Breast epithelium (tissue), 3 donors: ENCODE data around the gene SEMA4D.

Experiments
- POLR2AphosphoS5 ChIP-seq, 3 donors: sonication (generic); formaldehyde crosslinking; IDR thresholded peaks; one replicate each; pipeline ENCODE4 v1.6.1; 2017; ENCODE audit warnings: antibody characterized with exemption in 3 of 3
- TF ChIP-seq, protein P1 (sequence below), 3 donors: fragments of 450-650 bp; IDR thresholded peaks; one replicate each; pipeline ENCODE4 v1.5.1; 2016 to 2017; ENCODE audit warnings: antibody characterized with exemption in 3 of 3, mild to moderate bottlenecking in 3 of 3, moderate library complexity in 3 of 3

GRCh38 chr9:89544279-89544661 is 46.4 kb upstream of the SEMA4D start:
- TF ChIP-seq, protein P1, sequence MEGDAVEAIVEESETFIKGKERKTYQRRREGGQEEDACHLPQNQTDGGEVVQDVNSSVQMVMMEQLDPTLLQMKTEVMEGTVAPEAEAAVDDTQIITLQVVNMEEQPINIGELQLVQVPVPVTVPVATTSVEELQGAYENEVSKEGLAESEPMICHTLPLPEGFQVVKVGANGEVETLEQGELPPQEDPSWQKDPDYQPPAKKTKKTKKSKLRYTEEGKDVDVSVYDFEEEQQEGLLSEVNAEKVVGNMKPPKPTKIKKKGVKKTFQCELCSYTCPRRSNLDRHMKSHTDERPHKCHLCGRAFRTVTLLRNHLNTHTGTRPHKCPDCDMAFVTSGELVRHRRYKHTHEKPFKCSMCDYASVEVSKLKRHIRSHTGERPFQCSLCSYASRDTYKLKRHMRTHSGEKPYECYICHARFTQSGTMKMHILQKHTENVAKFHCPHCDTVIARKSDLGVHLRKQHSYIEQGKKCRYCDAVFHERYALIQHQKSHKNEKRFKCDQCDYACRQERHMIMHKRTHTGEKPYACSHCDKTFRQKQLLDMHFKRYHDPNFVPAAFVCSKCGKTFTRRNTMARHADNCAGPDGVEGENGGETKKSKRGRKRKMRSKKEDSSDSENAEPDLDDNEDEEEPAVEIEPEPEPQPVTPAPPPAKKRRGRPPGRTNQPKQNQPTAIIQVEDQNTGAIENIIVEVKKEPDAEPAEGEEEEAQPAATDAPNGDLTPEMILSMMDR (IDR thresholded peaks at IDR 0.05) = no peak
- TF ChIP-seq POLR2AphosphoS5 (IDR thresholded peaks at IDR 0.05) = no peak
